CD4-positive, CD25-positive, alpha-beta regulatory T cell (primary cell): ENCODE results near the gene TGM2. TPM values are rescaled to one million over a fixed set of nuclear protein-coding genes. Genes with fewer than 3 reads are reported as not detected.

Source experiments
- ATAC-seq, 2 donors: fragments of 150-1000 bp; cut with Tn5 transposase; one replicate each; pipeline ENCODE4 v1.10.0; 2021; ENCODE audit warnings: low read depth in 2 of 2, moderate number of reproducible peaks in 2 of 2, moderate library complexity in 1 of 2
- DNase-seq, 3 donors: peaks; one replicate each; pipeline versions ENCODE4 v3.0.0 to v3.0.0-alpha.2; 2012 to 2022; ENCODE audit warnings: mixed read lengths in 1 of 3
- H3K27ac ChIP-seq: one replicate; pipeline ENCODE4 v1.7.0; 2013; ENCODE audit warnings: mild to moderate bottlenecking, low read length; ENCODE audit not compliant: insufficient read depth, poor library complexity, severe bottlenecking
- H3K27me3 ChIP-seq: one replicate; pipeline ENCODE4 v1.7.0; 2013; ENCODE audit warnings: low read length; ENCODE audit not compliant: control insufficient read depth, insufficient read depth
- H3K36me3 ChIP-seq: one replicate; pipeline ENCODE4 v1.7.0; 2013; ENCODE audit warnings: mild to moderate bottlenecking, low read length, moderate library complexity; ENCODE audit not compliant: control insufficient read depth, insufficient read depth
- H3K4me1 ChIP-seq: 2 replicates; pipeline ENCODE4 v1.7.0; 2013; ENCODE audit warnings: mild to moderate bottlenecking, low read length; ENCODE audit not compliant: insufficient read depth, control insufficient read depth, poor library complexity, severe bottlenecking
- H3K4me3 ChIP-seq: one replicate; pipeline ENCODE4 v1.7.0; 2013; ENCODE audit warnings: low read depth, mild to moderate bottlenecking, low read length, moderate library complexity
- H3K9me3 ChIP-seq, 2 experiments: 1 replicate in 1 of 2; 2 replicates in 1 of 2; pipeline ENCODE4 v1.7.0; 2013; ENCODE audit warnings: low read length in 2 of 2, mild to moderate bottlenecking in 1 of 2, moderate library complexity in 1 of 2; ENCODE audit not compliant: control insufficient read depth in 2 of 2
- H3K27ac Mint-ChIP-seq, 3 donors: one replicate each; pipeline ENCODE4 v1.8.0; 2020 to 2022; ENCODE audit warnings: mild to moderate bottlenecking in 3 of 3, mixed read lengths in 3 of 3, moderate library complexity in 2 of 3
- H3K27me3 Mint-ChIP-seq: one replicate; pipeline ENCODE4 v1.8.0; 2022; ENCODE audit warnings: mild to moderate bottlenecking, mixed read lengths
- H3K36me3 Mint-ChIP-seq: one replicate; pipeline ENCODE4 v1.8.0; 2020; ENCODE audit warnings: mixed read lengths
- H3K4me1 Mint-ChIP-seq, 4 donors: one replicate each; pipeline ENCODE4 v1.8.0; 2020 to 2022; ENCODE audit warnings: mixed read lengths in 4 of 4, mild to moderate bottlenecking in 1 of 4
- H3K4me3 Mint-ChIP-seq, 4 donors: one replicate each; pipeline ENCODE4 v1.8.0; 2020 to 2022; ENCODE audit warnings: mild to moderate bottlenecking in 4 of 4, mixed read lengths in 4 of 4, moderate library complexity in 3 of 4
- H3K9me3 Mint-ChIP-seq, 7 donors: one replicate each; pipeline ENCODE4 v1.8.0; 2020 to 2022; ENCODE audit warnings: mixed read lengths in 7 of 7, mild to moderate bottlenecking in 3 of 7, moderate library complexity in 2 of 7
- polyA plus RNA-seq, 4 donors: library from polyadenylated mRNA; unstranded; fragments of 300-500 nt; fragmentation: Illumina TruSeq; gene quantifications; one replicate each; pipeline ENCODE4 v1.2.3, GENCODE V29; 2021
- total RNA-seq: library from RNA; stranded (reverse); gene quantifications from one replicate; pipeline ENCODE4 v1.2.3, GENCODE V29; 2022

TGM2 gene
- total and polyA plus RNA-seq, 5 donors from 2014 or later: 0.13 TPM; not detected in 4

DNA sequence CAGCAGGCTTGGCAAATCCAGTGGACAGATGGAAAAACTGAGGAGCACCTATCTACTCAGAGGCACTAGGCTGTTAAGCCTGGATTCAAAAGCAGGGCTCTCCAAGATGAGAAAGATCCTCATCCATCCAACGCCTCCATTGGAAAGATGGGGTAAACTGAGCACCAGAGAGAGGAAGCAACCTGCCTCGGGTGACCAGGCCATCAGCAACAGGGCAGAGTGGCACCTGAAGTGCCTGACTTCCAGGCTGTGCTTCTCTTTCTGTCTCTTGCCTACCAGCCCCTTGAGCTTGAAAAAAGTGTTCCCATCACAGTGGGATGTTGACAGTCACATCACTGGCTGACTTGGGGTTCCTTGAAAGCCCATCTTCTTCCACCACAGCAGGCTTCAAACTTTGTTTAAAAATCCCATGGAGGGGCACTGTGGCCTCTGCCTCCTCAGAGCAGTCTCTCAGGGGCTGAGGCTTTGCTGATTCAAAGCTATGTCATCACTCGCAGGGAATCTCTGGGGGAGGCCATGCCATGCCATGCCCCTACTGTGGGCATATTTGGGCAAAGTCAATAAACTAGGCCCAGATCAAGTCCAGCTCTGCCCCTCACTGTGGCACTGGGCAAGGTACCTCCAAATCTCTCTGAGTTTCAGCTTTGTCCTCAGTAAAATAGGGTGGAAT lies 44.8 kb upstream of the TGM2 start:
- DNase-seq: no peak
- ATAC-seq: no peak
- no peaks in the 10 kb centered on the region for H3K4me1 ChIP-seq
- H3K36me3 Mint-ChIP-seq: no peaks in the 10 kb centered on the region
- no peaks in the 10 kb centered on the region for H3K9me3 ChIP-seq
- H3K4me1 Mint-ChIP-seq: no peaks in the 10 kb centered on the region
- no peak overlapping the region for H3K4me3 ChIP-seq
- H3K4me3 Mint-ChIP-seq: no peak overlapping the region
- H3K27ac Mint-ChIP-seq: no peak overlapping the region
- no peak overlapping the region for H3K27ac ChIP-seq
- peaks cover 16% of the 10 kb centered on the region for H3K27me3 Mint-ChIP-seq
- peaks cover 0 to 1% (median 0%) of the 10 kb centered on the region in 7 donors for H3K9me3 Mint-ChIP-seq
- H3K36me3 ChIP-seq: no peaks in the 10 kb centered on the region
- peaks cover 5% of the 10 kb centered on the region for H3K27me3 ChIP-seq

- Histone ChIP-seq H3K36me3 (no peaks in the 10 kb centered on the region), H3K27ac (no peak overlapping the region), H3K27me3 (peaks cover 5% of the 10 kb centered on the region), H3K4me1 (no peaks in the 10 kb centered on the region), H3K4me3 (no peak overlapping the region), H3K9me3 (no peaks in the 10 kb centered on the region)
- Mint-ChIP-seq H3K27me3 (peaks cover 22% of the 10 kb centered on the region), H3K36me3 (no peaks in the 10 kb centered on the region), H3K27ac (no peak overlapping the region), H3K9me3 (peaks cover 0 to 1% (median 0%) of the 10 kb centered on the region in 7 donors), H3K4me3 (no peak overlapping the region), H3K4me1 (no peaks in the 10 kb centered on the region)
- DNase-seq (no peak), ATAC-seq (no peak)
These were observed 44.1 kb upstream of the TGM2 start for GRCh38 chr20:38209054-38209675.

- Mint-ChIP-seq H3K36me3 (no peaks in the 10 kb centered on the region), H3K4me1 (no peaks in the 10 kb centered on the region), H3K9me3 (peaks cover 0 to 1% (median 0%) of the 10 kb centered on the region in 7 donors), H3K27me3 (peaks cover 29% of the 10 kb centered on the region), H3K4me3 (no peak overlapping the region), H3K27ac (no peak overlapping the region)
- no peak for DNase-seq
- Histone ChIP-seq H3K9me3 (no peaks in the 10 kb centered on the region), H3K27me3 (peaks cover 5% of the 10 kb centered on the region), H3K36me3 (no peaks in the 10 kb centered on the region), H3K27ac (no peak overlapping the region), H3K4me1 (no peaks in the 10 kb centered on the region), H3K4me3 (no peak overlapping the region)
- no peak for ATAC-seq
These were observed 43.5 kb upstream of the TGM2 start for GRCh38 chr20:38208523-38208922.

- Histone ChIP-seq H3K27ac (no peak overlapping the region), H3K27me3 (peaks cover 5% of the 10 kb centered on the region), H3K9me3 (no peaks in the 10 kb centered on the region), H3K4me1 (no peaks in the 10 kb centered on the region), H3K4me3 (no peak overlapping the region), H3K36me3 (no peaks in the 10 kb centered on the region)
- H3K4me3 Mint-ChIP-seq: no peak overlapping the region
- H3K27ac Mint-ChIP-seq: no peak overlapping the region
- H3K9me3 Mint-ChIP-seq: peaks cover 0 to 1% (median 0%) of the 10 kb centered on the region in 7 donors
- no peaks in the 10 kb centered on the region for H3K4me1 Mint-ChIP-seq
- no peak for ATAC-seq
- peaks cover 30% of the 10 kb centered on the region for H3K27me3 Mint-ChIP-seq
- H3K36me3 Mint-ChIP-seq: no peaks in the 10 kb centered on the region
- no peak for DNase-seq
These were observed 43.0 kb upstream of the TGM2 start for GRCh38 chr20:38208088-38208487.

DNA sequence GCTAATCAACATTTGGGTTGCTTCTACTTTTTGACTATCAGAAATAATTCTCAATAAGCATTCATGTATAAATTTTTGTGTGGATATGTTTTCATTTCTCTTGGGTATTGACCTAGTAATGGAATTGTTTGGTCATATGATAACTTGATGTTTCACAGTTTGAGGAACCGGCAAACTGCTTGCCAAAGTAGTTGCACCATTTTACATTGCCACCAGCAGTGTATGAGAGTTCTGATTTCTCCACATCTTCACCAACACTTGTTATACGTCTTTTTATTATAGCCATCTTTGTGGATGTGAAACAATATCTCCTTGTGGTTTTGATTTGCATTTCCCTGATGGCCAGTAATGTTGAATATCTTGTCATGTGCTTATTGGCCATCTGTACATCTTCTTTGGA lies 42.6 kb upstream of the TGM2 start:
- Histone ChIP-seq H3K4me1 (no peaks in the 10 kb centered on the region), H3K9me3 (no peaks in the 10 kb centered on the region), H3K27me3 (peaks cover 5% of the 10 kb centered on the region), H3K4me3 (no peak overlapping the region), H3K27ac (no peak overlapping the region), H3K36me3 (no peaks in the 10 kb centered on the region)
- H3K27me3 Mint-ChIP-seq: peaks cover 30% of the 10 kb centered on the region
- ATAC-seq: no peak
- peaks cover 0 to 1% (median 0%) of the 10 kb centered on the region in 7 donors for H3K9me3 Mint-ChIP-seq
- no peaks in the 10 kb centered on the region for H3K4me1 Mint-ChIP-seq
- H3K36me3 Mint-ChIP-seq: no peaks in the 10 kb centered on the region
- H3K27ac Mint-ChIP-seq: no peak overlapping the region
- DNase-seq: no peak
- no peak overlapping the region for H3K4me3 Mint-ChIP-seq

- Histone ChIP-seq H3K36me3 (no peaks in the 10 kb centered on the region), H3K4me1 (no peaks in the 10 kb centered on the region), H3K27ac (no peak overlapping the region), H3K9me3 (no peaks in the 10 kb centered on the region), H3K4me3 (no peak overlapping the region), H3K27me3 (peaks cover 5% of the 10 kb centered on the region)
- no peak for DNase-seq
- Mint-ChIP-seq H3K36me3 (no peaks in the 10 kb centered on the region), H3K4me1 (no peaks in the 10 kb centered on the region), H3K4me3 (no peak overlapping the region), H3K9me3 (peaks cover 0 to 1% (median 0%) of the 10 kb centered on the region in 7 donors), H3K27me3 (peaks cover 36% of the 10 kb centered on the region), H3K27ac (no peak overlapping the region)
- no peak for ATAC-seq
These were observed 39.9 kb upstream of the TGM2 start for GRCh38 chr20:38205001-38205400.

DNA sequence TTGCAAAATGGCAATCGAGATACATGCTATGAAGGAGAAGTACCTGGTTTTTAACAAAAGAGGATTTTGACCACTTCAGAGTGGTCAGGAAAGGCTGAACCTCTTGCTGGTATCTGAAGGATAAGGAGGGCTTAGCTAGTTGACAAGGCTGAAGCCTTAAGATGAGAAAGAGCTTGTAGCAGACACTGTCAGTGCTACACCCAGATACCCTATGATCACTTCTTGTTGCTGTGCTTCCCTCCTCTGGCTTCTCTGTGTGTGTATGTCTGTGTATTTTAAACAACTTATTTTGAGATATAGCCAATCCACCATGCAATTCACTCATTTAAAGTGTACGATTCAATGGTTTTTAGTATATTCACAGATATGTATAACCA lies 38.9 kb upstream of the TGM2 start:
- H3K27me3 ChIP-seq: peaks cover 5% of the 10 kb centered on the region
- Mint-ChIP-seq H3K27me3 (peaks cover 40% of the 10 kb centered on the region), H3K27ac (no peak overlapping the region), H3K36me3 (no peaks in the 10 kb centered on the region), H3K4me3 (no peak overlapping the region), H3K9me3 (peaks cover 0 to 1% (median 0%) of the 10 kb centered on the region in 7 donors), H3K4me1 (no peaks in the 10 kb centered on the region)
- DNase-seq: no peak
- H3K36me3 ChIP-seq: no peaks in the 10 kb centered on the region
- H3K9me3 ChIP-seq: no peaks in the 10 kb centered on the region
- no peak overlapping the region for H3K27ac ChIP-seq
- no peaks in the 10 kb centered on the region for H3K4me1 ChIP-seq
- no peak overlapping the region for H3K4me3 ChIP-seq
- no peak for ATAC-seq
